ENCODE results near the gene ARHGDIA.

- TF ChIP-seq, protein P1, sequence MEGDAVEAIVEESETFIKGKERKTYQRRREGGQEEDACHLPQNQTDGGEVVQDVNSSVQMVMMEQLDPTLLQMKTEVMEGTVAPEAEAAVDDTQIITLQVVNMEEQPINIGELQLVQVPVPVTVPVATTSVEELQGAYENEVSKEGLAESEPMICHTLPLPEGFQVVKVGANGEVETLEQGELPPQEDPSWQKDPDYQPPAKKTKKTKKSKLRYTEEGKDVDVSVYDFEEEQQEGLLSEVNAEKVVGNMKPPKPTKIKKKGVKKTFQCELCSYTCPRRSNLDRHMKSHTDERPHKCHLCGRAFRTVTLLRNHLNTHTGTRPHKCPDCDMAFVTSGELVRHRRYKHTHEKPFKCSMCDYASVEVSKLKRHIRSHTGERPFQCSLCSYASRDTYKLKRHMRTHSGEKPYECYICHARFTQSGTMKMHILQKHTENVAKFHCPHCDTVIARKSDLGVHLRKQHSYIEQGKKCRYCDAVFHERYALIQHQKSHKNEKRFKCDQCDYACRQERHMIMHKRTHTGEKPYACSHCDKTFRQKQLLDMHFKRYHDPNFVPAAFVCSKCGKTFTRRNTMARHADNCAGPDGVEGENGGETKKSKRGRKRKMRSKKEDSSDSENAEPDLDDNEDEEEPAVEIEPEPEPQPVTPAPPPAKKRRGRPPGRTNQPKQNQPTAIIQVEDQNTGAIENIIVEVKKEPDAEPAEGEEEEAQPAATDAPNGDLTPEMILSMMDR (IDR thresholded peaks at IDR 0.05; ENCODE audit: low read length), result 0 out of 2 replicates have a peak, but pooled peaks have one; percentile 7
- TF ChIP-seq EZH2 (optimal IDR thresholded peaks at IDR 0.05; ENCODE audit: low read depth, low read length), result no peak
Observed at GRCh38 chr17:81907219-81908145, 36.3 kb upstream of the ARHGDIA start.

Measured in MM.1S (cell line).